ENCODE measurements around the gene KCNK1. TPM values are rescaled to one million over a fixed set of nuclear protein-coding genes. Genes with fewer than 3 reads are reported as not detected.

The KCNK1 gene
- polyA plus RNA-seq, 1 donor (not counting 4 experiments of a cell fraction or from before 2014, with no cell fraction given), result 17.5 TPM

- Histone ChIP-seq H3K36me3 (ENCODE audit: control insufficient read depth in 2 of 2, extremely low read depth in 1 of 2, insufficient read depth in 2 of 2, low read length in 2 of 2) (no peaks in the 10 kb centered on the region), H3K79me2 (ENCODE audit: control insufficient read depth, insufficient read depth, low read length) (no peaks in the 10 kb centered on the region), H3K9ac (ENCODE audit: control insufficient read depth, extremely low read depth, insufficient read depth, low read length) (no peak overlapping the region), H3K9me3 (ENCODE audit: control insufficient read depth, low read depth, low read length) (no peaks in the 10 kb centered on the region), H3K4me1 (ENCODE audit: control insufficient read depth, extremely low read depth, insufficient read depth, low read length) (no peaks in the 10 kb centered on the region), H4K20me1 (ENCODE audit: control insufficient read depth, extremely low read depth, insufficient read depth, low read length) (no peaks in the 10 kb centered on the region), H2AFZ (ENCODE audit: control insufficient read depth, low read length) (no peak overlapping the region), H3K27ac (ENCODE audit: control insufficient read depth, insufficient read depth, low read length) (no peak overlapping the region), H3K27me3 (ENCODE audit: control insufficient read depth, extremely low read depth, insufficient read depth, low read length) (peaks cover 3% of the 10 kb centered on the region), H3K4me2 (ENCODE audit: control insufficient read depth, extremely low read depth, insufficient read depth, low read depth, low read length) (no peak overlapping the region), H3K4me3 (ENCODE audit: control insufficient read depth in 2 of 3, extremely low read depth in 1 of 3, insufficient read depth in 2 of 3, low read depth in 1 of 3, low read length in 3 of 3) (no peak overlapping the region), H3K9me1 (ENCODE audit: control insufficient read depth, extremely low read depth, insufficient read depth, low read length) (no peaks in the 10 kb centered on the region)
- no peak for FAIRE-seq
- dilution Hi-C loops (cut with MboI; ENCODE audit: extremely low pct_ligation_motif_present, low sequenced_read_pairs), result no loop called here
- DNase-seq (ENCODE audit: low read depth, low spot score), result no peak
- TF ChIP-seq CTCF (optimal IDR thresholded peaks at IDR 0.05 in 1 of 3, IDR thresholded peaks at IDR 0.05 in 1 of 3, conservative IDR thresholded peaks at IDR 0.05 in 1 of 3; ENCODE audit: extremely low read depth in 1 of 3, insufficient read depth in 2 of 3, low read length in 3 of 3) (no peak), EZH2 (IDR thresholded peaks at IDR 0.05; ENCODE audit: low read length) (no peak)
Observed at GRCh38 chr1:233566886-233567285, 47.0 kb upstream of the KCNK1 start.

DNA sequence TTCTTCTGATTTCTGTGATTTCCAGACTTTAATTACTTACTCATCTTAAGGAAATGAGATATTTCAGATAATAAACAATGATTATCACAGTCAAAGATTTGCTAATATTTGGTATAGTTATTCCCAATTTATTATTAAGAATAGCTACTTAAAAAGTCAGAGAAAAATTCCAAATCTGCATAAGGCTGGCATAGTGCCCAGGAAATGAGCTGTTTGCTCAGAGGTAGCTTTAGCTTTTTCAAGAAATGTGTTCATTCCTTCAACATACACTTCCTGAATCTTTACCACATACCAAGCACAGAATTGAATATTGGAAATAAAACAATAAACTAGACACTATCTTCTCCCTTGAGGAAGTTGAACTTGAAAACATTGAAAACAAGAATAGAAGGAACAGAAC is 44.3 kb upstream of the KCNK1 start:
- dilution Hi-C loops (cut with MboI; ENCODE audit: extremely low pct_ligation_motif_present, low sequenced_read_pairs), result no loop called here
- Histone ChIP-seq H4K20me1 (ENCODE audit: control insufficient read depth, extremely low read depth, insufficient read depth, low read length) (no peaks in the 10 kb centered on the region), H3K4me2 (ENCODE audit: control insufficient read depth, extremely low read depth, insufficient read depth, low read depth, low read length) (no peak overlapping the region), H3K9ac (ENCODE audit: control insufficient read depth, extremely low read depth, insufficient read depth, low read length) (no peak overlapping the region), H3K9me3 (ENCODE audit: control insufficient read depth, low read depth, low read length) (no peaks in the 10 kb centered on the region), H3K36me3 (ENCODE audit: control insufficient read depth in 2 of 2, extremely low read depth in 1 of 2, insufficient read depth in 2 of 2, low read length in 2 of 2) (no peaks in the 10 kb centered on the region), H3K4me3 (ENCODE audit: control insufficient read depth in 2 of 3, extremely low read depth in 1 of 3, insufficient read depth in 2 of 3, low read depth in 1 of 3, low read length in 3 of 3) (no peak overlapping the region), H2AFZ (ENCODE audit: control insufficient read depth, low read length) (no peak overlapping the region), H3K4me1 (ENCODE audit: control insufficient read depth, extremely low read depth, insufficient read depth, low read length) (no peaks in the 10 kb centered on the region), H3K9me1 (ENCODE audit: control insufficient read depth, extremely low read depth, insufficient read depth, low read length) (no peaks in the 10 kb centered on the region), H3K79me2 (ENCODE audit: control insufficient read depth, insufficient read depth, low read length) (no peaks in the 10 kb centered on the region), H3K27me3 (ENCODE audit: control insufficient read depth, extremely low read depth, insufficient read depth, low read length) (peaks cover under 1% of the 10 kb centered on the region), H3K27ac (ENCODE audit: control insufficient read depth, insufficient read depth, low read length) (no peak overlapping the region)
- no peak for FAIRE-seq
- TF ChIP-seq EZH2 (IDR thresholded peaks at IDR 0.05; ENCODE audit: low read length), result no peak
- no peak for TF ChIP-seq CTCF (optimal IDR thresholded peaks at IDR 0.05 in 1 of 3, IDR thresholded peaks at IDR 0.05 in 1 of 3, conservative IDR thresholded peaks at IDR 0.05 in 1 of 3; ENCODE audit: extremely low read depth in 1 of 3, insufficient read depth in 2 of 3, low read length in 3 of 3)
- no peak for DNase-seq (ENCODE audit: low read depth, low spot score)
